Mesenteric fat pad (tissue), 1 donor: ENCODE measurements around the gene IL1RAP. TPM values are rescaled to one million over a fixed set of nuclear protein-coding genes. Genes with fewer than 3 reads are reported as not detected.

Source experiments
- DNase-seq: peaks from one replicate; pipeline ENCODE4 v3.0.0-alpha.2; 2020; ENCODE audit warnings: low spot score
- total RNA-seq: library from RNA; stranded (reverse); fragmentation: NEBNext Ultra II Directional; extraction: Animal tissue kit (Norgen Biotek cat#: 25700); gene quantifications from one replicate; pipeline ENCODE4 v1.2.1, GENCODE V29; 2021
- donor health status: DM: yes; HTN: yes; CAD: no.

Gene IL1RAP
- total RNA-seq, 1 donor from 2014 or later = 21.5 TPM

- DNase-seq = no peak
Measured at GRCh38 chr3:190575437-190576185, 61.7 kb downstream of the IL1RAP start.

DNA sequence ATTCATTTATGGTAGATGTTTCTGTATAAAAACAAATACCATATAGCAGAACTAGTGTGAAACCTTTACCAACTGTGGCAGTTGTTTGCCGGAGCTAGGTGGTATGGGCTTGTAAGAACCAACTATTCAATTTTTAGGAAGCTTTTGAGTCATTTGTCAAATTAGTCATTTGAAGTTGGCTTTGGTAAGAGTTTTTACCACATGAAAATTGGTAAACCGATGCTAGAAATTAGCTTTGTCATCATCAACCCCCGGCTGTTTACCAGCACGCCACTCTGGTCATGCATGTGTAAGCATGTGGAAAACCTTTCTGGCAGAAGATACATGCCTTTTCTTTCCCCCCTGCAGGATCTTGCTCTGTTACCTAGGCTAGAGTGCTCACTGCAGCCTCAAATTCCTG is 63.3 kb downstream of the IL1RAP start:
- DNase-seq = no peak

DNA sequence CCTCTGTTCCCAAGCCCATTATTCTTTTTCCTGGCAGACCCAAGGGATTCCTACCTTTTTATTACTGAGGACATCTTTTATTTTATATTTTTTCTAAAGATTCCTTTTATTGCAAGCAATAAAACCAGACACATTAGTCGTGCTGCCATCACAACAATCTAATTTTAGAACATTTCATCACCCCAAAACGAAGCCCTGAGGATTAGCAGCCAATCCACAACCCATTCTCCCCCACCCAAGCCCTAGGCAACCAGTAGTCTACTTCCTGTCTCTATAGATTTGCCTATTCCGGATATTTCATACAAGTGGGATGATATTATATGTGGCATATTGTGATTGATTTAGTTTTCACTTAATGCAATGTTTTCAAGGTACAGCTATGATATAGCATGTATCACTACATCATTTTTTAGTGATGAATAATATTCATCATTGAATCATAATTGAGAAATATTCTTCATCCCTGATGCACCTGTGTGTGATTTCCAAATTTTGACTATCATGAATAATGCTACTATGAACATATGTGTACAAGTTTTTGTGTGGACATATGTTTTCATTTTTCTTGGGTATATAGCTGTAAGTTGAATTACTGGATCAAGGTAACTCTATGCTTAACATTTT is 65.7 kb downstream of the IL1RAP start:
- no peak for DNase-seq

DNA sequence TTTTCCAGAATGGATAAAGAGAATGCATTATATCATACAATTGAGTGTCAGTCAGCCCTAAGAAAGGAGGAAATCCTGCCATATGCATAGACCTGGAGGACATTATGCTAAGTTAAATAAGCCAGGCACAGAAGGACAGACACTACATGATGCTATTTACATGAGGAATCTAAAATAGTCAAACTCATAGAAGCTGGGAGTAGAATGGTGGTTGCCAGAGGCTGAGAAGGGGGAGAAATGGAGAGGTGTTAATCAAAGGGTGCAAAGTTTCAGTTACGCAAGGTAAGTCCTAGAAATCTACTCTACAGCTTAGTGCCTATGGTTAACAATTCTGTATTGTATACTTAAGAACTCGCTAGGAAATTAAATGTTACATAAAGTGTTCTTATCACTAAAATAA is 66.5 kb downstream of the IL1RAP start:
- DNase-seq = no peak

- no peak for DNase-seq
Measured at GRCh38 chr3:190581041-190581541, 67.2 kb downstream of the IL1RAP start.

DNA sequence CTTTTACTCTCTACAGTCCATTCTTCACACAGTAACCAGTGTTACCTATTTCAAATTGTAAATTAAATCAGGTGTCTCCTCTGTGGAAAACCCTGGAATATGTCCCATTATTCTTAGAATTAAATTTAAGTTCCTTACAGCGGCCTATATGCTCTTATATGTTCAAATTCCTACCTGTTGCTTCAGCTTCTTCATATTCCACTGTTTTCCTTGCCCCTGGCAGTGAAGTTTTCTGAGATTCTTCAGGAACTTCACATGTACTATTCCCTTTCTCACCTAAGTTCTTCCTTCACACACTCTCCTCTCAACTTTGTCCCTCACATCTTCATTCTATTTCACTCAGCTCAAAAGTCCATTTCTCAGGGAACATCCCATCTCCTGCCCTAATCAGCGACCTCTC is 68.8 kb downstream of the IL1RAP start:
- no peak for DNase-seq

GRCh38 chr3:190585805-190586630 is 72.1 kb downstream of the IL1RAP start:
- no peak for DNase-seq

GRCh38 chr3:190586631-190587011 is 72.7 kb downstream of the IL1RAP start:
- no peak for DNase-seq

GRCh38 chr3:190588570-190588969 is 74.7 kb downstream of the IL1RAP start:
- no peak for DNase-seq

DNA sequence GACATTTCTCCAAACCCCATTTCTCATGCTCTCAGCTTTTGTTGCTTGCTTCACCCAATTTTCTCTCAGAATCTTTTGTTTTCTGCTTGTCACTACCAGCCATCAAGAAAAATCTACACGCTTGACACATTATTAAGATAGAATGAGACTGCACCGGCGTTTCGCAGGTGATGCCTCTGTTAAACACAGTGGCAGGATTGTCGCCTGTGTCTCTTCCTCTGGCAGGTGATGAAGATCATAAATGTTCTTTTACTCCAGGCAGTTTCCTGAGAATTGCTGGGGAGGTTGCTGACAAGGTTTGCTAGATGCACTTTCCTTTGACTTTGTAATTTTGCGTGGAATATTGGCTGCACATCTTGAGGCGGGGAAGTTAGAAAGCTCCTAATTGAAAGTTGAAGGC is 75.4 kb downstream of the IL1RAP start:
- DNase-seq = no peak

GRCh38 chr3:190591080-190591479 is 77.2 kb downstream of the IL1RAP start:
- DNase-seq = no peak

DNA sequence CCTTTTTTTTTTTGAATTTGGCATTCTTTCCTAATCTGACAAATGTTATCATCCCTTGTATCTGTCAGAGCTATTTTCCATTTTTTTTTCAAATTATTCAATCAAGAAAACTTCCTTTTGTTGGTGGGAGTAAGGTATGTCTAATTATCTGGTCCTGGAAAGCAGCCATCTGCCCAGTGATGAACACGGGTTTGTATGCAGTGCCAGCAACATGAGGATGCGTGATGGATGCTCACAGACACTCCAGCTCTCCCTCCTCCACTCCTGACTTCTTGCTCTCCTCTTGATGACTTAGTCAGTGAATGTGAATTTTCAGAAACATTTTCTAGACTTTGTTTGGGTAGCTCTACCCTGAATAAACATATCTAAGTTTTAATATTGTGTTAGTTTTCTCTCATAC is 79.2 kb downstream of the IL1RAP start:
- no peak for DNase-seq

DNA sequence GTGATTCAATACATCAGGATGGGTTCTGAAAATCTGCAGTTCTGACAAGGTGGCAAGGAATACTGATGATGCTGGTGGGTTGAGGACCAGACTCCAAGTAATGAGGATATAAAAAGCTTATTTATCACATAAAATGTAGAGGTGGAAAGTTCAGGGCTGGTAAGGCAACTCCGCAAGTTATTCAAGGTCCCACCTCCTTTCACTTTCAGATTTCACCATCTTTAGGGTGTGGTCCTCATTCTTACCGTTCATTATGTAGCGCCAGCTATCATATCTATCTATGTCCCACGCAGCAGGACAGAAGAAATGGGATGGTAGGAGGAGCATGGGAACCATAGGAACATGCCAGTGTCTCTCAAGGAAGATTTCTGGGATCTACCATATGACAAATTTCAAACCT is 80.3 kb downstream of the IL1RAP start:
- DNase-seq = no peak

GRCh38 chr3:190595179-190595795 is 81.4 kb downstream of the IL1RAP start:
- no peak for DNase-seq

GRCh38 chr3:190595807-190596206 is 81.9 kb downstream of the IL1RAP start:
- DNase-seq = no peak

- no peak for DNase-seq
Measured at GRCh38 chr3:190596349-190597285, 82.7 kb downstream of the IL1RAP start.

DNA sequence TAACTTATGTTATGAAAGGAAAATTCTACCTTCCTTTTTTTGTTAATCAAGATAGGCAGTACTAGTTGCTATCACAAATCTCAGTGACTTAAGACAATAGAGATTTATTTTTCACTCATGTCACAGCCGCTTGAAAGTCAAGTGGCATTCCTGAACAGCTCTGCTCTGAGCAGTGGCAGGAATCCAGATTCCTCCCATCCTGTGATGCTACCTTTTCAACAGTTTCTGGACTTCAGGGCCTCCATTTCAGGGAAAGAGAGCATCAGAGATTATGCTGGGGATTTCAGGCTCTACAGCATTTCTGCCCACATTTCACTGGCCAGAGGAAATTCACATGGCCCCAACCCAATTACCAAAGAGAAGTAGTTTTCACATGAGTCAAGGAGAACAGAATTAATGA is 83.4 kb downstream of the IL1RAP start:
- DNase-seq = no peak

DNA sequence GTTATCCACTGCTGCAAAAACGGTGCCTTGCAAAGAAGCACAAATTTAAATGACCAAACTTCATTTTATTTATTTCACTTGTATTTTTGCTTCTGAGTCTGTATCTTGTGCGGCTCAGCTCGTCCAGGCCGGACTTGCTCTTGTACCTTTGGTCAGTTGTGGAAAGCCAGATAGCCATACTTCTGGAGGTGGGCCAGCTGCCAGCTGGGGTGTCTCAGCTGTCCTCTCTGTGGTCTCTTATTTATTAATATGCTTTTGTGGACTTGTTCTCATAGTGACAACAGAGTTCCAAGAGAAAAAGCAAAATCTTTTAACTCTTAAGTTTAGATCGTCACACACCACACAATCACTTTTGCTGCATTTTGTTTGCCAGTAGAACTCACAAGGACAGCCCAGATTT is 87.7 kb downstream of the IL1RAP start:
- DNase-seq = no peak

- no peak for DNase-seq
Measured at GRCh38 chr3:190605385-190605784, 91.5 kb downstream of the IL1RAP start.

- no peak for DNase-seq
Measured at GRCh38 chr3:190606596-190606995, 92.7 kb downstream of the IL1RAP start.
